ENCODE results near the gene TBR1. TPM values are rescaled to one million over a fixed set of nuclear protein-coding genes. Genes with fewer than 3 reads are reported as not detected.

TBR1 gene
- total and polyA plus RNA-seq, 7 donors = not detected

- Histone ChIP-seq H3K4me1 (no peaks in the 10 kb centered on the region), H3K9me3 (no peaks in the 10 kb centered on the region), H3K27ac (no peak overlapping the region), H3K4me3 (no peak overlapping the region), H3K36me3 (peaks cover 0 to 4% (median 0%) of the 10 kb centered on the region in 4 donors), H3K27me3 (no peaks in the 10 kb centered on the region)
- TF ChIP-seq POLR2AphosphoS5 (IDR thresholded peaks at IDR 0.05) (no peak), CTCF (IDR thresholded peaks at IDR 0.05) (no peak), EP300 (IDR thresholded peaks at IDR 0.05) (no peak)
- 96 to 97% methylated on average over 2 of the region's 2 CpGs for WGBS, 2 donors
- intact Hi-C loops (cut with DNase I) = no loop called here
- DNase-seq = no peak
Observed at GRCh38 chr2:161407597-161407996, 8.5 kb upstream of the TBR1 start.

- Histone ChIP-seq H3K4me3 (no peak overlapping the region), H3K27ac (no peak overlapping the region), H3K4me1 (peaks cover 0 to 5% (median 3%) of the 10 kb centered on the region in 4 donors), H3K9me3 (no peaks in the 10 kb centered on the region), H3K36me3 (peaks cover 0 to 4% (median 0%) of the 10 kb centered on the region in 4 donors), H3K27me3 (peaks cover 0 to 18% (median 0%) of the 10 kb centered on the region in 3 donors)
- WGBS, 2 donors = 23 to 78% methylated on average over 1 of the region's 1 CpG
- no peak for DNase-seq
- intact Hi-C loops (cut with DNase I) = no loop called here
- TF ChIP-seq EP300 (IDR thresholded peaks at IDR 0.05) (no peak), POLR2A (IDR thresholded peaks at IDR 0.05) (no peak), CTCF (IDR thresholded peaks at IDR 0.05) (no peak), POLR2AphosphoS5 (IDR thresholded peaks at IDR 0.05) (no peak)
Observed at GRCh38 chr2:161409308-161409907, 6.7 kb upstream of the TBR1 start.

DNA sequence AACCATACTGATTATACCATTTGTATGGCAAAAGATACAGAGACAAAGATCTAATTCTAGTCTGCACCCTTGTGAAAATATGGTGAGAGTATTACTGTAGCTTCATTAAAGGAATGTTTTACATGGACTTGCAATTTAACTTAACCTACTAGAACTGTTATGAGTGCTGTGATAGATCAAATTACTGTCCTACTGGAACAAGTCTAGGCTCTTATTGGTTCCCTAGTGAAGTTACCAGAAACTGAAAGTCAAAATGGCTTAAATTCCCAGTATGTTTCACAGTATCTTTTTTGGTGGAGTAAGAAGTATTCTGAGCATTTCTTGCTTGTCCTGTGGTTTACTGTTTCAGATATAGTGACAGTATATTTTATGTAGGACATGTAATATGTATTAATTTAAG, 3.8 kb upstream of the TBR1 start:
- TF ChIP-seq CTCF (IDR thresholded peaks at IDR 0.05) = no peak
- TF ChIP-seq POLR2A (IDR thresholded peaks at IDR 0.05) = no peak
- no peak for TF ChIP-seq EP300 (IDR thresholded peaks at IDR 0.05)

GRCh38 chr2:161414042-161415033, 1.8 kb upstream of the TBR1 start:
- DNase-seq = no peak
- Histone ChIP-seq H3K27ac (no peak overlapping the region), H3K4me3 (peak overlapping the region; percentile 19 to 43 (median 33)), H3K27me3 (peaks cover 38 to 67% (median 48%) of the 10 kb centered on the region in 3 donors), H3K4me1 (peaks cover 0 to 42% (median 36%) of the 10 kb centered on the region in 4 donors), H3K36me3 (peaks cover 0 to 4% (median 0%) of the 10 kb centered on the region in 4 donors), H3K9me3 (no peaks in the 10 kb centered on the region)
- TF ChIP-seq CTCF (IDR thresholded peaks at IDR 0.05) = no peak
- peak in 1 of 4 donors; percentile 2 for TF ChIP-seq POLR2AphosphoS5 (IDR thresholded peaks at IDR 0.05)
- intact Hi-C loops (cut with DNase I) = no loop called here
- WGBS, 2 donors = 4 to 6% methylated on average over 69 of the region's 69 CpGs

More for the DNA sequence above, 3.8 kb upstream of the TBR1 start:
- intact Hi-C loops (cut with DNase I) = no loop called here
- Histone ChIP-seq H3K4me1 (peaks cover 0 to 31% (median 29%) of the 10 kb centered on the region in 4 donors), H3K9me3 (no peaks in the 10 kb centered on the region), H3K4me3 (no peak overlapping the region), H3K27me3 (peaks cover 24 to 47% (median 28%) of the 10 kb centered on the region in 3 donors), H3K27ac (no peak overlapping the region), H3K36me3 (peaks cover 0 to 4% (median 0%) of the 10 kb centered on the region in 4 donors)
- DNase-seq = no peak
